Endodermal cell (in vitro differentiated cells): ENCODE results near the gene TNS3. TPM values are rescaled to one million over a fixed set of nuclear protein-coding genes. Genes with fewer than 3 reads are reported as not detected.

Experiments
- DNase-seq: peaks from one replicate; pipeline ENCODE4 v3.0.0-alpha.2; 2017
- H3K27ac ChIP-seq: 2 replicates; pipeline ENCODE4 v1.5.1; 2013; ENCODE audit warnings: mild to moderate bottlenecking, low read depth, low read length, moderate library complexity
- H3K27me3 ChIP-seq: 2 replicates; pipeline ENCODE4 v1.6.1; 2013; ENCODE audit warnings: mild to moderate bottlenecking, low read length, moderate library complexity; ENCODE audit not compliant: insufficient read depth, control insufficient read depth, poor library complexity, severe bottlenecking
- H3K36me3 ChIP-seq: 2 replicates; pipeline ENCODE4 v1.7.0; 2013; ENCODE audit warnings: mild to moderate bottlenecking, low read length, moderate library complexity; ENCODE audit not compliant: control insufficient read depth, insufficient read depth
- H3K4me1 ChIP-seq: one replicate; pipeline ENCODE4 v1.7.0; 2013; ENCODE audit warnings: low read length; ENCODE audit not compliant: control insufficient read depth, insufficient read depth
- H3K4me3 ChIP-seq: 2 replicates; pipeline ENCODE4 v1.5.1; 2013; ENCODE audit warnings: mild to moderate bottlenecking, low read length, moderate library complexity
- H3K9ac ChIP-seq: 2 replicates; pipeline ENCODE4 v1.6.1; 2013; ENCODE audit warnings: mild to moderate bottlenecking, low read length, moderate library complexity; ENCODE audit not compliant: poor library complexity, severe bottlenecking; ENCODE audit errors: extremely low read depth
- H3K9me3 ChIP-seq: 2 replicates; pipeline ENCODE4 v1.6.1; 2013; ENCODE audit warnings: mild to moderate bottlenecking, low read length, moderate library complexity; ENCODE audit not compliant: control insufficient read depth
- H3K27ac Mint-ChIP-seq: 2 replicates; pipeline ENCODE4 v1.8.0; 2020; ENCODE audit warnings: mixed read lengths
- H3K27me3 Mint-ChIP-seq: 2 replicates; pipeline ENCODE4 v1.8.0; 2021; ENCODE audit warnings: mild to moderate bottlenecking, mixed read lengths; ENCODE audit not compliant: insufficient read depth
- H3K36me3 Mint-ChIP-seq: 2 replicates; pipeline ENCODE4 v1.8.0; 2020; ENCODE audit warnings: low read depth, mixed read lengths
- H3K4me1 Mint-ChIP-seq: 2 replicates; pipeline ENCODE4 v1.8.0; 2020; ENCODE audit warnings: mixed read lengths
- H3K4me3 Mint-ChIP-seq: 2 replicates; pipeline ENCODE4 v1.8.0; 2020; ENCODE audit warnings: mild to moderate bottlenecking, moderate library complexity, mixed read lengths
- H3K9me3 Mint-ChIP-seq: 2 replicates; pipeline ENCODE4 v1.8.0; 2020; ENCODE audit warnings: mild to moderate bottlenecking, mixed read lengths
- CTCF ChIP-seq: fragments of 200-600 bp; sonication (generic); conservative IDR thresholded peaks from 2 replicates; pipeline ENCODE4 v1.5.0; 2021; ENCODE audit warnings: antibody characterized with exemption, mild to moderate bottlenecking
- WGBS, 2 experiments: methylation state at CpG; one replicate each; pipeline versions ENCODE4 v1.1.5 to v1.1.7; 2013; ENCODE audit warnings: missing lambda C conversion rate in 2 of 2, mixed read lengths in 1 of 2; ENCODE audit not compliant: insufficient coverage in 1 of 2, insufficient read length in 1 of 2; 5-methylcytosine and 5-hydroxymethylcytosine counted together
- total RNA-seq, 2 donors: library from RNA; stranded (reverse); fragmentation: NEBNext Ultra II Directional in 1 of 2; extraction: Animal tissue kit (Norgen Biotek cat#: 25700) in 1 of 2; gene quantifications; 2 replicates in 1 of 2; 3 replicates in 1 of 2; pipeline ENCODE4 v1.2.1, GENCODE V29; 2021

TNS3 gene
- total RNA-seq, 2 donors from 2014 or later = 33.8 to 38.5 TPM

- peaks cover 3% of the 10 kb centered on the region for H3K36me3 Mint-ChIP-seq
- H3K4me3 ChIP-seq = no peak overlapping the region
- 84 to 87% methylated on average over 3 to 5 of the region's 5 CpGs for WGBS, 2 experiments
- H3K4me3 Mint-ChIP-seq = no peak overlapping the region
- H3K27ac Mint-ChIP-seq = peak overlapping the region; percentile 63
- no peaks in the 10 kb centered on the region for H3K9me3 ChIP-seq
- peaks cover 20% of the 10 kb centered on the region for H3K4me1 ChIP-seq
- H3K9ac ChIP-seq = no peak overlapping the region
- no peak for TF ChIP-seq CTCF
- DNase-seq = no peak
- H3K27me3 ChIP-seq = no peaks in the 10 kb centered on the region
- H3K9me3 Mint-ChIP-seq = no peaks in the 10 kb centered on the region
- peaks cover 41% of the 10 kb centered on the region for H3K4me1 Mint-ChIP-seq
- H3K36me3 ChIP-seq = no peaks in the 10 kb centered on the region
- peak overlapping the region; percentile 8 for H3K27ac ChIP-seq
- no peaks in the 10 kb centered on the region for H3K27me3 Mint-ChIP-seq
These were observed 226.2 kb downstream of the TNS3 start for GRCh38 chr7:47355684-47356083.

- Mint-ChIP-seq H3K27ac (peak overlapping the region; percentile 27), H3K4me3 (peak overlapping the region; percentile 11), H3K36me3 (peaks cover 3% of the 10 kb centered on the region), H3K9me3 (no peaks in the 10 kb centered on the region), H3K4me1 (peaks cover 48% of the 10 kb centered on the region), H3K27me3 (no peaks in the 10 kb centered on the region)
- Histone ChIP-seq H3K4me1 (peaks cover 24% of the 10 kb centered on the region), H3K4me3 (no peak overlapping the region), H3K27ac (no peak overlapping the region), H3K9me3 (no peaks in the 10 kb centered on the region), H3K36me3 (no peaks in the 10 kb centered on the region), H3K27me3 (no peaks in the 10 kb centered on the region), H3K9ac (no peak overlapping the region)
- WGBS, 2 experiments = 93 to 96% methylated on average over 19 to 22 of the region's 22 CpGs
- no peak for TF ChIP-seq CTCF
- peak; percentile 46 for DNase-seq
These were observed 226.9 kb downstream of the TNS3 start for GRCh38 chr7:47354831-47355541.

- 77% methylated on average over 4 of the region's 4 CpGs; no CpG with 5 or more reads in 1 of the 2 experiments for WGBS, 2 experiments
- H3K4me3 ChIP-seq = no peak overlapping the region
- Mint-ChIP-seq H3K27me3 (no peaks in the 10 kb centered on the region), H3K4me1 (peaks cover 54% of the 10 kb centered on the region), H3K9me3 (no peaks in the 10 kb centered on the region), H3K27ac (peak overlapping the region; percentile 86), H3K36me3 (peaks cover 3% of the 10 kb centered on the region), H3K4me3 (peak overlapping the region; percentile 11)
- no peak overlapping the region for H3K9ac ChIP-seq
- TF ChIP-seq CTCF = no peak
- H3K27ac ChIP-seq = no peak overlapping the region
- H3K4me1 ChIP-seq = peaks cover 33% of the 10 kb centered on the region
- no peaks in the 10 kb centered on the region for H3K27me3 ChIP-seq
- no peaks in the 10 kb centered on the region for H3K36me3 ChIP-seq
- no peak for DNase-seq
- no peaks in the 10 kb centered on the region for H3K9me3 ChIP-seq
These were observed 227.8 kb downstream of the TNS3 start for GRCh38 chr7:47354071-47354470.
